SK-N-SH treated with all-trans-retinoic acid at 6 μM for 48 hours (cell line): ENCODE data around the gene SORCS2.

ENCODE experiments used
- ATAC-seq: fragments of 200-7000 bp; cut with Tn5 transposase; 3 replicates; pipeline ENCODE4 v1.9.1; 2020; ENCODE audit warnings: mild to moderate bottlenecking, moderate library complexity
- BACH2 ChIP-seq: fragments of 250-450 bp; sonication (Bioruptor Pico); IDR thresholded peaks from 2 replicates; pipeline ENCODE4 v1.9.0; 2021; ENCODE audit warnings: mild to moderate bottlenecking, borderline replicate concordance
- CSDC2 ChIP-seq: fragments of 250-450 bp; sonication (Bioruptor Pico); IDR thresholded peaks from 2 replicates; pipeline ENCODE4 v1.5.0; 2020; ENCODE audit warnings: mild to moderate bottlenecking, moderate library complexity
- CSRNP3 ChIP-seq: fragments of 250-450 bp; sonication (Bioruptor Pico); IDR thresholded peaks from 2 replicates; pipeline ENCODE4 v1.5.1; 2021; ENCODE audit warnings: mild to moderate bottlenecking, moderate library complexity
- GLIS3 ChIP-seq: fragments of 250-450 bp; sonication (Bioruptor Pico); IDR thresholded peaks from 2 replicates; pipeline ENCODE4 v1.5.0; 2020; ENCODE audit warnings: mild to moderate bottlenecking, moderate library complexity
- ISL1 ChIP-seq: fragments of 250-450 bp; sonication (Bioruptor Pico); IDR thresholded peaks from 2 replicates; pipeline ENCODE4 v2.1.2; 2022; ENCODE audit warnings: mild to moderate bottlenecking, moderate library complexity
- PATZ1 ChIP-seq: fragments of 250-450 bp; sonication (Bioruptor Pico); IDR thresholded peaks from 2 replicates; pipeline ENCODE4 v1.8.0; 2020; ENCODE audit warnings: mild to moderate bottlenecking, moderate library complexity, borderline replicate concordance
- POU6F1 ChIP-seq: fragments of 250-450 bp; sonication (Bioruptor Pico); IDR thresholded peaks from 2 replicates; pipeline ENCODE4 v1.8.0; 2021; ENCODE audit warnings: low read depth, mild to moderate bottlenecking, moderate library complexity, borderline replicate concordance
- PPARA ChIP-seq: fragments of 250-450 bp; sonication (Bioruptor Pico); IDR thresholded peaks from 2 replicates; pipeline ENCODE4 v1.5.0; 2020; ENCODE audit warnings: mild to moderate bottlenecking, borderline replicate concordance
- SNAI2 ChIP-seq: fragments of 250-450 bp; sonication (Bioruptor Pico); IDR thresholded peaks from 2 replicates; pipeline ENCODE4 v1.5.0; 2020; ENCODE audit warnings: mild to moderate bottlenecking, moderate library complexity
- TCF4 ChIP-seq: fragments of 250-450 bp; sonication (Bioruptor Pico); IDR thresholded peaks from 2 replicates; pipeline ENCODE4 v1.8.0; 2021; ENCODE audit warnings: mild to moderate bottlenecking, moderate library complexity, borderline replicate concordance
- TOX ChIP-seq: fragments of 250-450 bp; sonication (Bioruptor Pico); IDR thresholded peaks from 2 replicates; pipeline ENCODE4 v1.8.0; 2021; ENCODE audit warnings: mild to moderate bottlenecking, moderate library complexity, borderline replicate concordance
- ZFP3 ChIP-seq: fragments of 250-450 bp; sonication (Bioruptor Pico); IDR thresholded peaks from 2 replicates; pipeline ENCODE4 v1.5.0; 2020; ENCODE audit warnings: mild to moderate bottlenecking, moderate library complexity
- ZFP30 ChIP-seq: fragments of 450-650 bp; formaldehyde crosslinking; IDR thresholded peaks from 2 replicates; pipeline ENCODE4 v1.5.0; 2022; ENCODE audit warnings: mild to moderate bottlenecking, moderate library complexity
- ZNF565 ChIP-seq: fragments of 450-650 bp; formaldehyde crosslinking; conservative IDR thresholded peaks from 2 replicates; pipeline ENCODE4 v1.5.0; 2020; ENCODE audit warnings: low read depth, mild to moderate bottlenecking, moderate library complexity
- ZNF8 ChIP-seq: fragments of 450-650 bp; formaldehyde crosslinking; IDR thresholded peaks from 2 replicates; pipeline ENCODE4 v1.5.0; 2020; ENCODE audit warnings: mild to moderate bottlenecking, moderate library complexity
- TF ChIP-seq, protein P1 (sequence below): fragments of 250-450 bp; sonication (Bioruptor Pico); IDR thresholded peaks from 2 replicates; pipeline ENCODE4 v1.5.0; 2020; ENCODE audit warnings: mild to moderate bottlenecking, moderate library complexity
- TF ChIP-seq, protein P2 (sequence below): fragments of 250-450 bp; sonication (Bioruptor Pico); IDR thresholded peaks from 2 replicates; pipeline ENCODE4 v1.5.1; 2020; ENCODE audit warnings: low read depth, mild to moderate bottlenecking, moderate library complexity

Gene SORCS2

GRCh38 chr4:7777017-7777710 is 584.8 kb downstream of the SORCS2 start:
- no peak for ATAC-seq
- no peak for TF ChIP-seq TCF4
- TF ChIP-seq POU6F1 (CRISPR knock-in tag), result no peak
- TF ChIP-seq CSRNP3, result no peak
- no peak for TF ChIP-seq ZFP30 (CRISPR knock-in tag)
- TF ChIP-seq BACH2 (CRISPR knock-in tag), result no peak
- TF ChIP-seq CSDC2 (CRISPR knock-in tag), result no peak

DNA sequence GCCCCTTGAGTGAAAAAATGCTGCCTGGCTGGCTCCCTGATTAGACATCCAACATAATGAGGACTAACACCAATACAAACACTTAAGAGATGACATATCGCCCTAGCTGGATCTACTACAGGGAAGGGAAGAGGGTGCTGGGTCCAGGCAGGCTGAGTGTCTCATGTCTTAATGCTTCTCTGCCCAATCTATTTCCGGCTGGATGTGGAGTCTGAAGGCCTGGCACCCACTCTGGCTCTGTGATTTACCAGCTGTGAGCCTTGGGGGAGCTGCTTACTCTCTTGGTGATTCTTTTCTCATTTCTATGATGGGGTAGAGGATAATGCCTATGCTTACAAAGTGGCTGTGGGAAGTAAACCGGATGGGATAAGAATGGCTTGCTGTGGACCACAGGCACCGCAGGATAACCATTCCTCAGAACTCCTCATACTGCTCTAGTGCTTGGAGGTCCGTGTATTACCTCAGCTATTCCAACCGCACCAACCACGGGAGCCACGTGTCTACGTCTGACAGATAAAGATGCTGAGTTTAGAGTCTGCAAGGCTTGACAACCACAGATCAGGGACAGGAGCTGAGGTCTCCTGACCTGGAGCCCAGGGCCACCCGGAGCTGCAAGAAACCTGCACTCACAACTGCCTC is 585.7 kb downstream of the SORCS2 start:
- no peak for ATAC-seq

More for the DNA sequence above, 585.7 kb downstream of the SORCS2 start:
- no peak for TF ChIP-seq SNAI2 (CRISPR knock-in tag)
- no peak for TF ChIP-seq CSRNP3
- no peak for TF ChIP-seq TOX (CRISPR knock-in tag)
- no peak for TF ChIP-seq ZFP3 (CRISPR knock-in tag)
- no peak for TF ChIP-seq BACH2 (CRISPR knock-in tag)
- TF ChIP-seq, protein P1, sequence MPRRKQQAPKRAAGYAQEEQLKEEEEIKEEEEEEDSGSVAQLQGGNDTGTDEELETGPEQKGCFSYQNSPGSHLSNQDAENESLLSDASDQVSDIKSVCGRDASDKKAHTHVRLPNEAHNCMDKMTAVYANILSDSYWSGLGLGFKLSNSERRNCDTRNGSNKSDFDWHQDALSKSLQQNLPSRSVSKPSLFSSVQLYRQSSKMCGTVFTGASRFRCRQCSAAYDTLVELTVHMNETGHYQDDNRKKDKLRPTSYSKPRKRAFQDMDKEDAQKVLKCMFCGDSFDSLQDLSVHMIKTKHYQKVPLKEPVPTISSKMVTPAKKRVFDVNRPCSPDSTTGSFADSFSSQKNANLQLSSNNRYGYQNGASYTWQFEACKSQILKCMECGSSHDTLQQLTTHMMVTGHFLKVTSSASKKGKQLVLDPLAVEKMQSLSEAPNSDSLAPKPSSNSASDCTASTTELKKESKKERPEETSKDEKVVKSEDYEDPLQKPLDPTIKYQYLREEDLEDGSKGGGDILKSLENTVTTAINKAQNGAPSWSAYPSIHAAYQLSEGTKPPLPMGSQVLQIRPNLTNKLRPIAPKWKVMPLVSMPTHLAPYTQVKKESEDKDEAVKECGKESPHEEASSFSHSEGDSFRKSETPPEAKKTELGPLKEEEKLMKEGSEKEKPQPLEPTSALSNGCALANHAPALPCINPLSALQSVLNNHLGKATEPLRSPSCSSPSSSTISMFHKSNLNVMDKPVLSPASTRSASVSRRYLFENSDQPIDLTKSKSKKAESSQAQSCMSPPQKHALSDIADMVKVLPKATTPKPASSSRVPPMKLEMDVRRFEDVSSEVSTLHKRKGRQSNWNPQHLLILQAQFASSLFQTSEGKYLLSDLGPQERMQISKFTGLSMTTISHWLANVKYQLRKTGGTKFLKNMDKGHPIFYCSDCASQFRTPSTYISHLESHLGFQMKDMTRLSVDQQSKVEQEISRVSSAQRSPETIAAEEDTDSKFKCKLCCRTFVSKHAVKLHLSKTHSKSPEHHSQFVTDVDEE (CRISPR knock-in tag), result no peak
- no peak for TF ChIP-seq PPARA
- TF ChIP-seq ZNF8, result no peak
- TF ChIP-seq ISL1 (CRISPR knock-in tag), result no peak
- no peak for TF ChIP-seq TCF4
- TF ChIP-seq, protein P2, sequence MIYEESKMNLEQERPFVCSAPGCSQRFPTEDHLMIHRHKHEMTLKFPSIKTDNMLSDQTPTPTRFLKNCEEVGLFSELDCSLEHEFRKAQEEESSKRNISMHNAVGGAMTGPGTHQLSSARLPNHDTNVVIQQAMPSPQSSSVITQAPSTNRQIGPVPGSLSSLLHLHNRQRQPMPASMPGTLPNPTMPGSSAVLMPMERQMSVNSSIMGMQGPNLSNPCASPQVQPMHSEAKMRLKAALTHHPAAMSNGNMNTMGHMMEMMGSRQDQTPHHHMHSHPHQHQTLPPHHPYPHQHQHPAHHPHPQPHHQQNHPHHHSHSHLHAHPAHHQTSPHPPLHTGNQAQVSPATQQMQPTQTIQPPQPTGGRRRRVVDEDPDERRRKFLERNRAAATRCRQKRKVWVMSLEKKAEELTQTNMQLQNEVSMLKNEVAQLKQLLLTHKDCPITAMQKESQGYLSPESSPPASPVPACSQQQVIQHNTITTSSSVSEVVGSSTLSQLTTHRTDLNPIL (CRISPR knock-in tag), result no peak
- TF ChIP-seq POU6F1 (CRISPR knock-in tag), result no peak
- TF ChIP-seq ZFP30 (CRISPR knock-in tag), result no peak
- TF ChIP-seq ZNF565 (CRISPR knock-in tag), result no peak
- no peak for TF ChIP-seq GLIS3
- no peak for TF ChIP-seq PATZ1 (CRISPR knock-in tag)
